ENCODE measurements around the gene TNS2.
"Not testable (repeated sequence)": the region's sequence is repeated elsewhere in the genome, so short reads cannot be mapped to it uniquely, and the experiment has no call there.

The TNS2 gene

GRCh38 chr12:53049571-53050318 is at the start of gene TNS2:
TSS of gene TNS2 (plus strand) at chr12:53050065. CDS start at chr12:53050186, 121 bp downstream.
- DNase-seq (ENCODE audit: low read depth) = no peak

DNA sequence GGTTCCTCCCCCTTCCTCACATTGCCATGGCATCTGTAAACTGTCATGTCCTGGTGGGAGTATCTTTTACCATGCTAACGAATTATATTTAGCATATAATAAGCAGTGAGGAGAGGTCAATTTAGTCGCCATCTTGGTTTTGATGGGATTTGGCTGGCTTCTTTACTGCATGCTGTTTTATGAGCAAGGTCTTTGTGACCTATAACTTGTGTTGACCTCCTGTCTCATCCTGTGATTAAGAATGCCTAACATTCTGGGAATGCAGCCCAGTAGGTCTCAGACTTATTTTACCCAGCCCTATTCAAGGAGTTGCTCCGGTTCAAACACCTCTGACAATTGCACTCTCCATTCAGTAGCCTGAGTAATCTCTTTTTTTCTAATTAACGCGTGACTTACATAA is 45.7 kb upstream of the TNS2 start:
- no peak for DNase-seq (ENCODE audit: low read depth)

GRCh38 chr12:53004582-53004981 is 45.3 kb upstream of the TNS2 start:
- no peak for DNase-seq (ENCODE audit: low read depth)

GRCh38 chr12:53005215-53005985 is 44.5 kb upstream of the TNS2 start:
- DNase-seq (ENCODE audit: low read depth) = no peak

GRCh38 chr12:53005986-53006809 is 43.7 kb upstream of the TNS2 start, which contains the start of gene EIF4B:
TSS of gene EIF4B (plus strand) at chr12:53006456. CDS start at chr12:53006484, 28 bp downstream.
- peak; percentile 100 for DNase-seq (ENCODE audit: low read depth)

DNA sequence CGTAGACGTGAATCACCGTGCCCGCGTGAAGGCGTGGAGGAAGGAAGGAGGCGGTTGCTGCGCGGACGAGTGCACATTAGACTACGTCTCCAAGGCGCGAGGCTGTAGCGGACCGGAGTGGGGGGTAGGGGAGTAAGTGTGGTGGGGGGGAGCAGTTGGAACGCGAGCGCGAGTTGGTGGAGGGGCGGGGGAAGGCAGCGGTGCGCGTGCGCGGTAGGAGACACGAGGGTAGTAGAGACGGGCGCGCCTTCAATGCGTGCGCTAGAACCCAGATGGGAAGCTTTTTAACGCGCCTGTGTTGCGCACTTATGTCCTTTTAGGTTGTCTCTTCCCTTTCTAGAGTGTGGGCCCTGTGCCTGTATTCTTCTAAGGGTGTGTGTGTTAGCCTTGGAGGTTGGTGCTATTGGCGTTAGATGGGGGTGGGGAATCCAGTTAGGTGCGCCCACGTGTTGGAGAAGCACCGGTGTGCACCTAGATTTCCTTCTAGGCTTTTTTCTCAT is 43.0 kb upstream of the TNS2 start:
- peak; percentile 79 for DNase-seq (ENCODE audit: low read depth)

- no peak for DNase-seq (ENCODE audit: low read depth)
Measured at GRCh38 chr12:53007343-53007742, 42.5 kb upstream of the TNS2 start.

- DNase-seq (ENCODE audit: low read depth) = not testable (repeated sequence)
Measured at GRCh38 chr12:53008760-53009159, 41.1 kb upstream of the TNS2 start.

DNA sequence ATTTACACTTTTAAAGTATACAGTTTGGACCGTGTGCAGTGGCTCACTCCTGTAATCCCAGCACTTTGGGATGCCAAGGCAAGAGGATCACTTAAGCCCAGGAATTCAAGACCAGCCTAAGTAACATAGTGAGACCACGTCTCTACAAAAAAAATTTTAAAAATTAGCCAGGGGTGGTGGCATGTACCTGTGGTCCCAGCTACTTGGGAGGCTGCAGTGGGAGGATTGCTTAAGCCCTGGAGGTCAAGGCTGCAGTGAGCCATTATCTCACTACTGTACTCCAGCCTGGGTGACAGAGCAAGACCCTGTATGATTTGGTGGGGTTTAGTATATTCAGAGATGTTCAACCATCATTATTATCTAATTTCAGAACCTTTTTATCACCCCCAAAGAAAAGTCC is 38.9 kb upstream of the TNS2 start:
- no peak for DNase-seq (ENCODE audit: low read depth)

DNA sequence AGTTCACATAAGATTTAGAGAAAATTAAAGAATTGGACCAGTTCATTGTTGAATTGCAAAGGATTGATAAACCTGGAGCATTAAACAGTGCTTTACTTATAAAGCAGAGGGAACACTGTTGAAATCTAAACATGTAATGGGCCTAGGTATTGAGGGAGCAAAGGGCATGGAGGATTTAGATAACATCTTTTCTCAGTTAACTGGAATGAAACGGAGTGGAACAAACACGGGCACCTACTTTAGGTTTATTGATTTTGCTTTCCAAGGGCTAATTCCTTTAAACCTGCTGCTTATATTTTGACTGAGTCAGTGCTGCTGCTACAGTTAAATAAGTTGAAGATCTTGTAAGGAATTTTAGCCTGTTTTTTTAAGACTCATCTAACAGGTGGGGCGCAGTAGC is 38.0 kb upstream of the TNS2 start:
- no peak for DNase-seq (ENCODE audit: low read depth)

- DNase-seq (ENCODE audit: low read depth) = no peak
Measured at GRCh38 chr12:53012928-53013327, 36.9 kb upstream of the TNS2 start.

DNA sequence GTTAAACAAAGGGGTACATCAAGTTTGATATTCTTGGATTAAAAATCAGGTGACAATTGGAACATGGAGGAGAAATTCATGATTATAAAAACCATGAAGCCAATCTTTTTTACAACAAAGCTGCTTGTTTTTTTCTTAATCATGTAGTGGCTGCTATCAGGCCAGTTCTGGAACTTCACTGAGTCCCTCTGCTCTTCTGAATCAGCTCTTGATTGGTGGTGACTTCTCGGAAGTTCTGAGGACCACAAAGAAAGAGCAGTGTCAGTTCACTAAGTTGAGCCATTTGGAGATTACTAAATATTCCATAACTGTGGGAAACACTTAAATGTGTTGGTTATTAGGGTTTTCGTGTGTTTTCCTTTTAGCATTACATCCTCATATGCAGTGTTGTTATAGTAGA is 35.2 kb upstream of the TNS2 start:
- no peak for DNase-seq (ENCODE audit: low read depth)

- DNase-seq (ENCODE audit: low read depth) = no peak
Measured at GRCh38 chr12:53025250-53025649, 24.6 kb upstream of the TNS2 start.

DNA sequence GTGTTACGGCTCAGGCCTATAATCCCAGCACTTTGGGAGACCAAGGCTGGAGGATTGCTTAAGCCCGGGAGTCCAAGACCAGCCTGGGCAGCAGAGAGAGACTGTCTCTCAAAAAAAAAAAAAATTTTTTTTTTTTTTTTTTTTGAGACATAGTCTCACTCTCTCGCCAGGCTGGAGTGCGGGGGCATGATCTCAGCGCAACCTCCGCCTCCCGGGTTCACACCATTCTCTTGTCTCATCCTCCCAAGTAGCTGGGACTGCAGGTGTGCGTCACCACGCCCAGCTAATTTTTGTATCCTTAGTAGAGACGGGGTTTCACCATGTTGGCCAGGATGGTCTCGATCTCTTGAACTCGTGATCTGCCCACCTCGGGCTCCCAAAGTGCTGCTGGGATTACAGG is 22.9 kb upstream of the TNS2 start:
- DNase-seq (ENCODE audit: low read depth) = not testable (repeated sequence)

DNA sequence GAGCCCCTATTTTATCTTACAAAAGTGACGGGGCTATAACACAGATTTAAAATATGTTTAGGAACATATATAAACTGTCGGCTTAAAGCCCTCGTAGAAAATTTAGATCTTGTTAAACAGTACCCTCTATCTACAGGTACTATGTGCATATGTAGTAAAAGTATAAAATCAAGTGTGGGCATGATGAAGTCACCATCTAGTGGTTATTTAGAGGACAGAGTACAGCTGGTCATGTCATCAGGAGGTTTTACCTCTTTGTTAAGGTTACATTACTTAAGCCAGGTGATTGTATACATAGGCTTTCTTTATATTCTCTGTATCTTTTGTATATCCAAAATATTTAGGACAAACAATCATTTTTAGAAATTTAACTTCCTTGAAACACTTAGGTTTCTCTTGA is 18.2 kb upstream of the TNS2 start:
- DNase-seq (ENCODE audit: low read depth) = no peak

DNA sequence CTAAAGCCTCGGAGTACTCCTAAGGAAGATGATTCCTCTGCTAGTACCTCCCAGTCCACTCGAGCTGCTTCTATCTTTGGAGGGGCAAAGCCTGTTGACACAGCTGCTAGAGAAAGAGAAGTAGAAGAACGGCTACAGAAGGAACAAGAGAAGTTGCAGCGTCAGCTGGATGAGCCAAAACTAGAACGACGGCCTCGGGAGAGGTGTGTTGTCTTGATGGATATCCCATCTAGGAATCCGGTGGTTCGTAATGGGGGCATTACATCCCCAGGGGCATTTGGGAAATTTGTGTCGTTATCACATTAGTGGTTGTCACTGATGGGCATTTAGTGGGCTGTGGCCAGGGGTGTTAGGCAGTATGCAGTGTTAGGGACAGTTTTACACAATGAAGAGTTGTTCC is 16.0 kb upstream of the TNS2 start:
- DNase-seq (ENCODE audit: low read depth) = not testable (repeated sequence)

GRCh38 chr12:53034459-53034858 is 15.4 kb upstream of the TNS2 start:
- no peak for DNase-seq (ENCODE audit: low read depth)

GRCh38 chr12:53036802-53037201 is 13.1 kb upstream of the TNS2 start:
- no peak for DNase-seq (ENCODE audit: low read depth)

- DNase-seq (ENCODE audit: low read depth) = no peak
Measured at GRCh38 chr12:53039851-53040250, 10.0 kb upstream of the TNS2 start.

GRCh38 chr12:53042607-53043454 is 7.0 kb upstream of the TNS2 start:
- no peak for DNase-seq (ENCODE audit: low read depth)

DNA sequence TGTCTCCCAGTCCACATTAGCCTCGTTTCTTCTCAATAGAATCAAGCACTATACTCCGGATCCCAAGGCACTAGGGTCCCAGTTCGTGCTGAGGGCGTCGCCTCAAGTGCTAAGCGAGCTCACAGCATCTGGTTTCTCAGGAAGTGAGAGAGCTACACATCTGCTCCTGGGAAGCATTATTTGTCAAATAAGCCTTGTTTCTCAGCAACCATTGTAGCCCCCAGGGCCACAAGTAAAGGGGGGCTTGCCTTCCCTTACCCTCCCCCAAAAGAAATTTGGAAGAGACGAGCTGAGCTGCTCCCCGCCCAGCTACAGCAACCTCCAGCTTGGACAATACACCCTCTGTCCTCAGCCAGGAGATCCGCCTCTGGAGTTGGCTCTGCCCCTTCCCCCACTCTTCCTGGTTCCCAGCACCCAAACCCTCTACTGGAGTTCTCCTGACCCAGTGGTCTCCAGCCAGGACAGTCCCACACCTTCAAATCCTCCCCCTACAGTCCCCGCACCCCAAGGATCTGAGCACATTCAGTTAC is 5.7 kb upstream of the TNS2 start:
- DNase-seq (ENCODE audit: low read depth) = no peak
